T-helper 1 cell treated with Interleukin-12 subunit alpha and Interleukin-12 subunit beta and Interleukin-4 antibody, amounts not matched to agents 30 ng/mL and 1 ng/mL, for 36 hours (primary cell): ENCODE data around the gene CD72. TPM values are rescaled to one million over a fixed set of nuclear protein-coding genes. Genes with fewer than 3 reads are reported as not detected.

ENCODE experiments used
- intact Hi-C: fragments of 100-400 bp; cut with micrococcal nuclease; formaldehyde crosslinking; loops from one replicate; pipeline ENCODE4 v1.15.1; 2024
- total RNA-seq: library from RNA; stranded (reverse); gene quantifications from 2 replicates; pipeline ENCODE4 v1.2.3, GENCODE V29; 2022

CD72 gene
- total RNA-seq, 1 donor from 2014 or later, result 7.6 TPM

DNA sequence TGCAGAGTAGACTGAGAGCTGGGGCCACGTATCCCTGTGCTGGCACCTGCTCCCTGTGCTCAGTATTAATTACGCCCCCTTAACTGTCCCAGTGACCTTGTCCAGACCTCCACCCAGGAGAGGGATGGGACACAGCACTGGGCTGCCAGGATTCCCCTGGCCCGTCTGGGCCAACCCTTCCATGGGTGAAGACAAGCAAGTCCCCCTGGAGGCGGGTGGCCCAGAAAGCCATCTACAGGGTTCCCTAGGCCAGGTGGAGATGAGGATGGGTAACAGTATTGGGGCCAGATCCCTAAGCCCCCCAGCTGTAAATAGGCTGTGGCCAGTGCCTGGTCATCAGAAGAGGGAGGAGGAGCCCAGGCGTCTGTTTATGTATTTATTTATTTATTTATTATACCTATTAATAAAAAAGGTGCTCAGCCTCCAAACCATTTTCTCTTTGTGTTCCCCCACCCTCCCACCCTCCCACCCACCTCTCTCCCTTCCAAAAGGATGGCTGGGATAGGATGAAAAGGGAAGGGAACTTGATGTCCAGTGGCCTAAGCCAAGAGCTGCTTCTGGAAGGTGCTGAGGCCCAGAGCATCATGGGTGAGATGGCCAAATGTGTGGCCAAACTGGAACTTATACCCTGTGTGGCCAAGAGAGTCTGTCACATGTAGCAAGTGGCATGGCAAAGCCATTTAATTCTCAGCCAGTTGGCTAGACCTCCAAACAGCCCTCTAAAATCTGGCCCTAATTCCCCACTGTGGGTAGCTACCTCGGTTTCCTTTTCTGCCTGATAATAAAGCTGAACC lies 56.5 kb downstream of the CD72 start:
- intact Hi-C loops, result no loop called here

DNA sequence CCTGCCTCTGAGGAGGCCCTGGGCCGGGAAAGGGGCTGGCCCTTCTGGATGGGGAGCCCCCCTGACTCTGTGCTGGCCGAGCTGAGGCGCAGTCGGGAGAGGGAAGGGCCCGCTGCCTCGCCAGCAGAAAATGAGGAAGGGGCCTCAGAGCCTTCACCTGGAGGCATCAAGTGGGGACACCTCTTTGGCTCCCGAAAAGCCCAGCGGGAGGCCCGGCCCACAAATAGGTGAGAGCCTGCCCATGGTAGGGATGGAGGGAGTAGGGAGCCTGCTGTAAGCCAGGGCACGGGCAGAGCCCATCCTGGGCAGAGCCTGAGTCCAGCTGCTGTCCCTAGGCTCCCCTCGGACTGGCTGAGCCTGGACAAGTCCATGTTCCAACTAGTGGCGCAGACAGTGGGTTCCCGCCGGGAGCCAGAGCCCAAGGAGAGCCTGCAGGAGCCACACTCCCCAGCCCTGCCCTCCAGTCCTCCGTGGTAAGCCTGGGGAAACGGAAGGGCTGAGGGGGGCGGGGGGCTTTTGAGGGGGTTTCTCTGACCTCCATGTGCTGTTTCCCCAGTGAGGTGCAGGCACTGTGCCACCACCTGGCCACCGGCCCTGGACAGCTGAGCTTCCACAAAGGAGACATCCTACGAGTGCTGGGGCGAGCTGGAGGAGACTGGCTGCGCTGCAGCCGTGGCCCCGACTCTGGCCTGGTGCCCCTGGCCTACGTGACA lies 57.4 kb downstream of the CD72 start:
- intact Hi-C loops, result no loop called here

Other genes with a start within 250 kb of the CD72 start
- 3.6 and 3.8 TPM in 2 replicates for gene RUSC2, start 128.3 kb downstream of the CD72 start, total RNA-seq
- gene TESK1, start 13.2 kb downstream of the CD72 start, total RNA-seq, result 32.6 and 37.1 TPM in 2 replicates
- gene SIT1, start 32.5 kb upstream of the CD72 start, total RNA-seq, result 218 and 222 TPM in 2 replicates
- 4,811 and 5,239 TPM in 2 replicates for gene RMRP, start 39.6 kb upstream of the CD72 start, total RNA-seq
- 29.0 and 32.1 TPM in 2 replicates for gene CCDC107, start 39.9 kb upstream of the CD72 start, total RNA-seq
- gene ARHGEF39, start 46.8 kb upstream of the CD72 start, total RNA-seq, result 7.8 and 8.7 TPM in 2 replicates
- gene CA9, start 55.5 kb upstream of the CD72 start, total RNA-seq, result 0.15 TPM in 1 of 2 replicates, not detected in the other
- gene TPM2, start 71.5 kb upstream of the CD72 start, total RNA-seq, result 4.6 and 9.9 TPM in 2 replicates
- 378 and 380 TPM in 2 replicates for gene TLN1, start 113.8 kb upstream of the CD72 start, total RNA-seq
- gene CREB3, start 114.3 kb upstream of the CD72 start, total RNA-seq, result 22.9 and 24.0 TPM in 2 replicates
- gene GBA2, start 130.8 kb upstream of the CD72 start, total RNA-seq, result 61.0 and 63.1 TPM in 2 replicates
- 26.3 and 26.5 TPM in 2 replicates for gene RGP1, start 130.9 kb upstream of the CD72 start, total RNA-seq
- not detected in 2 replicates for gene MSMP, start 135.9 kb upstream of the CD72 start, total RNA-seq
- gene NPR2, start 173.2 kb upstream of the CD72 start, total RNA-seq, result 10.4 and 12.0 TPM in 2 replicates
- gene SPAG8, start 193.8 kb upstream of the CD72 start, total RNA-seq, result 0.90 and 0.96 TPM in 2 replicates
- 50.5 and 51.0 TPM in 2 replicates for gene HINT2, start 196.6 kb upstream of the CD72 start, total RNA-seq
- gene FAM221B, start 210.3 kb upstream of the CD72 start, total RNA-seq, result not detected in 2 replicates
- 1.7 and 2.5 TPM in 2 replicates for gene TMEM8B, start 210.8 kb upstream of the CD72 start, total RNA-seq